GM12878 (cell line): Measurements from ENCODE around the gene MAST3. TPM values are rescaled to one million over a fixed set of nuclear protein-coding genes. Genes with fewer than 3 reads are reported as not detected.

Experiments used
- ATAC-seq: fragments of 200-7000 bp; cut with Tn5 transposase; 3 replicates; pipeline ENCODE4 v1.9.1; 2020; ENCODE audit warnings: mild to moderate bottlenecking, moderate library complexity
- BruUV-seq: library from RNA; stranded (reverse); fragments of 400-500 nt; replicated peaks from 2 replicates; lab custom pipeline; 2021; lab: Mats Ljungman, UMichigan
- CTCF ChIA-PET: fragments of 300-600 bp; sonication (Branson Sonifier 250); formaldehyde crosslinking; extraction: SDS; loops from one replicate; lab custom pipeline; 2021; ENCODE audit warnings: inconsistent platforms; lab: Yijun Ruan, JAX
- POLR2A ChIA-PET: fragments of 350-600 bp; formaldehyde crosslinking; extraction: SDS; loops from one replicate; lab custom pipeline; 2021; ENCODE audit warnings: inconsistent platforms; lab: Charles Lee
- RAD21 ChIA-PET: fragments of 300-600 bp; sonication (Branson Sonifier 250); formaldehyde crosslinking; loops from one replicate; lab custom pipeline; 2023; ENCODE audit warnings: antibody characterized with exemption; ENCODE audit not compliant: unreplicated experiment; lab: Charles Lee
- SMC1A ChIA-PET: fragments of 300-600 bp; sonication (Branson Sonifier 250); formaldehyde crosslinking; loops from one replicate; lab custom pipeline; 2023; ENCODE audit not compliant: unreplicated experiment, uncharacterized antibody; lab: Charles Lee
- DNase-seq: peaks from one replicate; pipeline ENCODE4 v3.0.0-alpha.2; 2011; ENCODE audit warnings: low read depth, low spot score
- FAIRE-seq: peaks from 3 replicates; lab custom pipeline; 2011; peaks lifted over from hg19 to GRCh38; lab: Jason Lieb, UNC
- H2AFZ ChIP-seq: 2 replicates; pipeline ENCODE4 v1.6.0; 2011; ENCODE audit warnings: low read depth, low read length, control low read depth; ENCODE audit not compliant: control insufficient read depth
- H3K27ac ChIP-seq: 2 replicates; pipeline ENCODE4 v1.5.1; 2011; ENCODE audit warnings: control low read depth; ENCODE audit not compliant: control insufficient read depth, insufficient read depth
- H3K27me3 ChIP-seq, 2 experiments: replicated peaks in 1 of 2; 2 replicates each; pipeline versions ENCODE4 v1.6.0 to v1.6.1; 2011; ENCODE audit warnings: low read length in 1 of 2; ENCODE audit not compliant: control insufficient read depth in 2 of 2, insufficient read depth in 2 of 2
- H3K36me3 ChIP-seq, 2 experiments: 2 replicates each; pipeline ENCODE4 v1.5.1; 2011; ENCODE audit warnings: low read length in 1 of 2; ENCODE audit not compliant: control insufficient read depth in 2 of 2, insufficient read depth in 2 of 2
- H3K4me1 ChIP-seq: 2 replicates; pipeline ENCODE4 v1.6.1; 2011; ENCODE audit warnings: mild to moderate bottlenecking, low read length, moderate library complexity, mixed read lengths; ENCODE audit not compliant: control insufficient read depth, insufficient read depth
- H3K4me2 ChIP-seq: 2 replicates; pipeline ENCODE4 v1.6.0; 2011; ENCODE audit warnings: control low read depth; ENCODE audit not compliant: control insufficient read depth, insufficient read depth
- H3K4me3 ChIP-seq: fragments of 200-600 bp; sonication (generic); 2 replicates; pipeline ENCODE4 v1.5.1; 2016
- H3K79me2 ChIP-seq: 2 replicates; pipeline ENCODE4 v1.6.0; 2011; ENCODE audit warnings: low read length; ENCODE audit not compliant: control insufficient read depth, insufficient read depth
- H3K9ac ChIP-seq: 2 replicates; pipeline ENCODE4 v1.8.0; 2011; ENCODE audit warnings: low read length, control low read depth, mixed read lengths; ENCODE audit not compliant: control insufficient read depth, insufficient read depth
- H3K9me3 ChIP-seq: replicated peaks from 3 replicates; pipeline ENCODE4 v1.5.1; 2011; ENCODE audit warnings: mild to moderate bottlenecking, low read length; ENCODE audit not compliant: control insufficient read depth, insufficient read depth
- H4K20me1 ChIP-seq: 2 replicates; pipeline ENCODE4 v1.6.0; 2011; ENCODE audit not compliant: control insufficient read depth, insufficient read depth
- HDGF ChIP-seq: fragments of 450-650 bp; IDR thresholded peaks from 2 replicates; pipeline ENCODE4 v1.6.1; 2016; ENCODE audit warnings: antibody characterized with exemption
- MYC ChIP-seq: IDR thresholded peaks from 2 replicates; pipeline ENCODE4 v1.6.1; 2011; ENCODE audit warnings: mild to moderate bottlenecking, low read length, moderate library complexity, inconsistent platforms; ENCODE audit not compliant: insufficient read depth, insufficient replicate concordance, insufficient read length, severe bottlenecking
- NR2C2 ChIP-seq: IDR thresholded peaks from 2 replicates; pipeline ENCODE4 v1.6.1; 2011; ENCODE audit warnings: borderline replicate concordance, low read depth; ENCODE audit not compliant: control insufficient read depth, insufficient read length
- POLR2A ChIP-seq: IDR thresholded peaks from 2 replicates; pipeline ENCODE4 v1.6.1; 2011; ENCODE audit warnings: low read depth, mild to moderate bottlenecking, low read length
- RAD51 ChIP-seq: fragments of 450-650 bp; IDR thresholded peaks from 2 replicates; pipeline ENCODE4 v1.6.1; 2016; ENCODE audit warnings: moderate library complexity, mild to moderate bottlenecking, inconsistent platforms
- SP1 ChIP-seq: IDR thresholded peaks from one replicate; pipeline ENCODE4 v1.6.1; 2011; ENCODE audit warnings: low read depth, low read length
- YBX1 ChIP-seq: fragments of 450-650 bp; IDR thresholded peaks from 2 replicates; pipeline ENCODE4 v1.6.1; 2016; ENCODE audit warnings: antibody characterized with exemption
- ZNF384 ChIP-seq: IDR thresholded peaks from 2 replicates; pipeline ENCODE4 v1.6.1; 2012; ENCODE audit warnings: low read depth, mild to moderate bottlenecking, low read length, improper control_type of control experiment, borderline replicate concordance
- ZNF622 ChIP-seq: fragments of 450-650 bp; IDR thresholded peaks from 2 replicates; pipeline ENCODE4 v1.6.1; 2017; ENCODE audit warnings: mild to moderate bottlenecking, inconsistent platforms
- WGBS: methylation state at CpG from one replicate; pipeline ENCODE4 v1.1.6; 2016; ENCODE audit warnings: low lambda C conversion rate; ENCODE audit not compliant: insufficient replicate concordance, insufficient coverage; ENCODE audit errors: missing lambda C conversion rate; 5-methylcytosine and 5-hydroxymethylcytosine counted together
- in situ Hi-C: fragments of 300-500 bp; cut with MboI; formaldehyde crosslinking; loops from 9 replicates; pipeline ENCODE4 v1.14.3; 2018; ENCODE audit warnings: mixed read lengths
- intact Hi-C: fragments of 100-400 bp; cut with micrococcal nuclease; formaldehyde crosslinking; loops from one replicate; pipeline ENCODE4 v1.14.2; 2022; ENCODE audit not compliant: unreplicated experiment
- polyA plus RNA-seq, 11 experiments: library from polyadenylated mRNA; depleted of rRNA in 4 of 11; unstranded in 6 of 11; stranded (reverse) in 5 of 11; fragments of >200 nt; fragmentation: Nextera tagmentation in 4 of 11; fragmentation: Illumina TruSeq in 1 of 11; extraction: Ambion mirVana in 4 of 11; extraction: Trizol in 1 of 11; gene quantifications; 1 replicate in 1 of 11; 2 replicates in 10 of 11; pipeline versions ENCODE4 v1.2.1 to v1.2.3, GENCODE V29; 2011 to 2016; ENCODE audit warnings: inconsistent platforms in 2 of 11, missing spikeins in 2 of 11, low read depth in 1 of 11
- total RNA-seq, 4 experiments: library from RNA; depleted of rRNA in 3 of 4; stranded (reverse); fragments of >200 nt in 3 of 4; fragmentation: Illumina TruSeq in 1 of 4; extraction: Trizol in 1 of 4; gene quantifications; 2 replicates each; pipeline versions ENCODE4 v1.2.1 to v1.2.3, GENCODE V29; 2013 to 2021
- TF ChIP-seq, protein P1 (sequence below): fragments of 450-650 bp; IDR thresholded peaks from 2 replicates; pipeline ENCODE4 v1.6.1; 2017; ENCODE audit warnings: mild to moderate bottlenecking, low read depth, inconsistent platforms; ENCODE audit not compliant: poor library complexity, severe bottlenecking
- TF ChIP-seq, protein P2 (sequence below): IDR thresholded peaks from 2 replicates; pipeline ENCODE4 v1.6.1; 2012; ENCODE audit warnings: mild to moderate bottlenecking, low read depth, low read length
- TF ChIP-seq, protein P3 (sequence below): IDR thresholded peaks from 2 replicates; pipeline ENCODE4 v1.6.1; 2012; ENCODE audit warnings: low read depth, low read length, improper control_type of control experiment
- TF ChIP-seq, protein P4 (sequence below): IDR thresholded peaks from 2 replicates; pipeline ENCODE4 v1.6.1; 2011; ENCODE audit warnings: borderline replicate concordance, low read depth, mild to moderate bottlenecking, moderate library complexity, low read length; ENCODE audit not compliant: insufficient read depth, poor library complexity, severe bottlenecking

Gene MAST3
- total and polyA plus RNA-seq, 10 of the 15 experiments (the other 5 are each of a cell fraction or from before 2014, with no cell fraction given): 3.0 to 22.2 (median 7.5) TPM

DNA sequence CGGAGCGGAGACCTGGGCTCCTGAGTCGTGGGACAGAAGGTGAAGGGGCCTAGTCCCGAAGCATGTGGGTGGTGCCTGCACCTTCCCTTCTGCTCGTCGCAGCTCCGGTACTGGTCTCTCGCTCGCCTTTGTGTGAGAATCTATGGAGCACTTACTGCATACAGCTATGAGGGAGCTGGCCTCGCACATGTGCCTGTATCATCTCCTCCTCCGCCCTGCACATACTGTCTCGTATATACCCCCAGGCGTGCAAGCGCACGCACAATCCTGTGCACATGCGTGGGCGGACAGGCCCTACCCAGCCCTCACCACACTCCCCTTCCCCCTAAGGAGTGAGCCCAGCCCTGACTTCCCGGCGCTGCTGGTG is 64.0 kb downstream of the MAST3 start:
- BruUV-seq: no TSS peak
- H3K9ac ChIP-seq: no peak overlapping the region
- 64% methylated on average over 19 of the region's 19 CpGs for WGBS
- H3K4me1 ChIP-seq: 0 out of 2 replicates have a peak, but pooled peaks cover 5% of the 10 kb centered on the region
- H2AFZ ChIP-seq: no peak overlapping the region; the same call in 1 of the 2 replicates
- H3K27me3 ChIP-seq: no peaks in the 10 kb centered on the region
- H3K4me3 ChIP-seq: no peak overlapping the region
- FAIRE-seq (no peak), ATAC-seq (no peak), DNase-seq (no peak)
- RAD21 ChIA-PET: interaction anchor here (0.6 to 1.2 kb wide), 2 partner anchors 44 to 510 kb away, joined by 3 read pairs; no protein-coding TSS in a partner anchor
- H3K4me2 ChIP-seq: 0 out of 2 replicates have a peak overlapping the region, but pooled peaks have one; percentile 30
- CTCF ChIA-PET: interaction anchor here (2.5 to 3.2 kb wide), 2 partner anchors 49 to 91 kb away, joined by 11 to 22 read pairs; no protein-coding TSS in a partner anchor
- H3K9me3 ChIP-seq: no peaks in the 10 kb centered on the region
- H3K79me2 ChIP-seq: no peaks in the 10 kb centered on the region
- intact Hi-C loops: no loop called here
- H3K27ac ChIP-seq: no peak overlapping the region
- in situ Hi-C loops: no loop called here
- POLR2A ChIA-PET: no interaction called here
- peaks cover 7% of the 10 kb centered on the region in 2 experiments; a peak in 3 of 4 replicates for H3K36me3 ChIP-seq
- no peaks in the 10 kb centered on the region for H4K20me1 ChIP-seq
- TF ChIP-seq YBX1 (no peak), NR2C2 (no peak), HDGF (peak; percentile 18; the same call in 1 of the 2 replicates), ZNF384 (no peak), SP1 (no peak), POLR2A (no peak), RAD51 (no peak), ZNF622 (no peak), MYC (peak; percentile 10)
- TF ChIP-seq, protein P1, sequence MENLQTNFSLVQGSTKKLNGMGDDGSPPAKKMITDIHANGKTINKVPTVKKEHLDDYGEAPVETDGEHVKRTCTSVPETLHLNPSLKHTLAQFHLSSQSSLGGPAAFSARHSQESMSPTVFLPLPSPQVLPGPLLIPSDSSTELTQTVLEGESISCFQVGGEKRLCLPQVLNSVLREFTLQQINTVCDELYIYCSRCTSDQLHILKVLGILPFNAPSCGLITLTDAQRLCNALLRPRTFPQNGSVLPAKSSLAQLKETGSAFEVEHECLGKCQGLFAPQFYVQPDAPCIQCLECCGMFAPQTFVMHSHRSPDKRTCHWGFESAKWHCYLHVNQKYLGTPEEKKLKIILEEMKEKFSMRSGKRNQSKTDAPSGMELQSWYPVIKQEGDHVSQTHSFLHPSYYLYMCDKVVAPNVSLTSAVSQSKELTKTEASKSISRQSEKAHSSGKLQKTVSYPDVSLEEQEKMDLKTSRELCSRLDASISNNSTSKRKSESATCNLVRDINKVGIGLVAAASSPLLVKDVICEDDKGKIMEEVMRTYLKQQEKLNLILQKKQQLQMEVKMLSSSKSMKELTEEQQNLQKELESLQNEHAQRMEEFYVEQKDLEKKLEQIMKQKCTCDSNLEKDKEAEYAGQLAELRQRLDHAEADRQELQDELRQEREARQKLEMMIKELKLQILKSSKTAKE: no peak
- TF ChIP-seq, protein P2, sequence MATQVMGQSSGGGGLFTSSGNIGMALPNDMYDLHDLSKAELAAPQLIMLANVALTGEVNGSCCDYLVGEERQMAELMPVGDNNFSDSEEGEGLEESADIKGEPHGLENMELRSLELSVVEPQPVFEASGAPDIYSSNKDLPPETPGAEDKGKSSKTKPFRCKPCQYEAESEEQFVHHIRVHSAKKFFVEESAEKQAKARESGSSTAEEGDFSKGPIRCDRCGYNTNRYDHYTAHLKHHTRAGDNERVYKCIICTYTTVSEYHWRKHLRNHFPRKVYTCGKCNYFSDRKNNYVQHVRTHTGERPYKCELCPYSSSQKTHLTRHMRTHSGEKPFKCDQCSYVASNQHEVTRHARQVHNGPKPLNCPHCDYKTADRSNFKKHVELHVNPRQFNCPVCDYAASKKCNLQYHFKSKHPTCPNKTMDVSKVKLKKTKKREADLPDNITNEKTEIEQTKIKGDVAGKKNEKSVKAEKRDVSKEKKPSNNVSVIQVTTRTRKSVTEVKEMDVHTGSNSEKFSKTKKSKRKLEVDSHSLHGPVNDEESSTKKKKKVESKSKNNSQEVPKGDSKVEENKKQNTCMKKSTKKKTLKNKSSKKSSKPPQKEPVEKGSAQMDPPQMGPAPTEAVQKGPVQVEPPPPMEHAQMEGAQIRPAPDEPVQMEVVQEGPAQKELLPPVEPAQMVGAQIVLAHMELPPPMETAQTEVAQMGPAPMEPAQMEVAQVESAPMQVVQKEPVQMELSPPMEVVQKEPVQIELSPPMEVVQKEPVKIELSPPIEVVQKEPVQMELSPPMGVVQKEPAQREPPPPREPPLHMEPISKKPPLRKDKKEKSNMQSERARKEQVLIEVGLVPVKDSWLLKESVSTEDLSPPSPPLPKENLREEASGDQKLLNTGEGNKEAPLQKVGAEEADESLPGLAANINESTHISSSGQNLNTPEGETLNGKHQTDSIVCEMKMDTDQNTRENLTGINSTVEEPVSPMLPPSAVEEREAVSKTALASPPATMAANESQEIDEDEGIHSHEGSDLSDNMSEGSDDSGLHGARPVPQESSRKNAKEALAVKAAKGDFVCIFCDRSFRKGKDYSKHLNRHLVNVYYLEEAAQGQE: no peak
- TF ChIP-seq, protein P3, sequence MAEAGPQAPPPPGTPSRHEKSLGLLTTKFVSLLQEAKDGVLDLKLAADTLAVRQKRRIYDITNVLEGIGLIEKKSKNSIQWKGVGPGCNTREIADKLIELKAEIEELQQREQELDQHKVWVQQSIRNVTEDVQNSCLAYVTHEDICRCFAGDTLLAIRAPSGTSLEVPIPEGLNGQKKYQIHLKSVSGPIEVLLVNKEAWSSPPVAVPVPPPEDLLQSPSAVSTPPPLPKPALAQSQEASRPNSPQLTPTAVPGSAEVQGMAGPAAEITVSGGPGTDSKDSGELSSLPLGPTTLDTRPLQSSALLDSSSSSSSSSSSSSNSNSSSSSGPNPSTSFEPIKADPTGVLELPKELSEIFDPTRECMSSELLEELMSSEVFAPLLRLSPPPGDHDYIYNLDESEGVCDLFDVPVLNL: no peak
- TF ChIP-seq, protein P4, sequence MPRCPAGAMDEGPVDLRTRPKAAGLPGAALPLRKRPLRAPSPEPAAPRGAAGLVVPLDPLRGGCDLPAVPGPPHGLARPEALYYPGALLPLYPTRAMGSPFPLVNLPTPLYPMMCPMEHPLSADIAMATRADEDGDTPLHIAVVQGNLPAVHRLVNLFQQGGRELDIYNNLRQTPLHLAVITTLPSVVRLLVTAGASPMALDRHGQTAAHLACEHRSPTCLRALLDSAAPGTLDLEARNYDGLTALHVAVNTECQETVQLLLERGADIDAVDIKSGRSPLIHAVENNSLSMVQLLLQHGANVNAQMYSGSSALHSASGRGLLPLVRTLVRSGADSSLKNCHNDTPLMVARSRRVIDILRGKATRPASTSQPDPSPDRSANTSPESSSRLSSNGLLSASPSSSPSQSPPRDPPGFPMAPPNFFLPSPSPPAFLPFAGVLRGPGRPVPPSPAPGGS: peak; percentile 63
- SMC1A ChIA-PET: no interaction called here
